GM19397 (cell line): ENCODE measurements around the gene HYAL2.

Experiments used
- ATAC-seq: cut with Tn5 transposase; IDR thresholded peaks from one replicate; pipeline ENCODE4 v1.9.1; 2021; ENCODE audit warnings: mild to moderate bottlenecking, moderate library complexity; ENCODE audit not compliant: unreplicated experiment

The HYAL2 gene

GRCh38 chr3:50322386-50323091, at the start of gene HYAL2:
Gene HYAL2 (minus strand): TSS chr3:50322745. CDS start chr3:50320489, 2,256 bp downstream.
- ATAC-seq, result no peak

- ATAC-seq, result no peak
Measured at GRCh38 chr3:50371133-50371685, 48.7 kb upstream of the HYAL2 start.

GRCh38 chr3:50370594-50370993, 48.0 kb upstream of the HYAL2 start:
- no peak for ATAC-seq

GRCh38 chr3:50369012-50369670, 46.6 kb upstream of the HYAL2 start:
- no peak for ATAC-seq

GRCh38 chr3:50365842-50366220, 43.3 kb upstream of the HYAL2 start:
- ATAC-seq, result no peak

- peak; percentile 81 for ATAC-seq
Measured at GRCh38 chr3:50365080-50365841, 42.7 kb upstream of the HYAL2 start.

- ATAC-seq, result no peak
Measured at GRCh38 chr3:50364573-50365079, 42.1 kb upstream of the HYAL2 start.

GRCh38 chr3:50359760-50360110, 37.2 kb upstream of the HYAL2 start:
- ATAC-seq, result no peak

GRCh38 chr3:50358911-50359759, 36.6 kb upstream of the HYAL2 start, which contains the start of gene TMEM115:
Gene TMEM115 (minus strand): TSS chr3:50359521. CDS start chr3:50359063, 458 bp downstream.
- peak; percentile 95 for ATAC-seq

GRCh38 chr3:50358355-50358910, 35.9 kb upstream of the HYAL2 start:
- ATAC-seq, result no peak

- no peak for ATAC-seq
Measured at GRCh38 chr3:50357481-50357880, 34.9 kb upstream of the HYAL2 start.

- no peak for ATAC-seq
Measured at GRCh38 chr3:50356553-50356952, 34.0 kb upstream of the HYAL2 start.

- ATAC-seq, result no peak
Measured at GRCh38 chr3:50355829-50356552, 33.4 kb upstream of the HYAL2 start.

GRCh38 chr3:50354850-50355249, 32.3 kb upstream of the HYAL2 start:
- no peak for ATAC-seq

- ATAC-seq, result no peak
Measured at GRCh38 chr3:50354186-50354764, 31.7 kb upstream of the HYAL2 start.

GRCh38 chr3:50353245-50354004, 30.9 kb upstream of the HYAL2 start:
- no peak for ATAC-seq

- ATAC-seq, result no peak
Measured at GRCh38 chr3:50352781-50353180, 30.2 kb upstream of the HYAL2 start.

GRCh38 chr3:50351323-50351697, 28.8 kb upstream of the HYAL2 start:
- ATAC-seq, result no peak
